ENCODE results near the gene PNKP. TPM values are rescaled to one million over a fixed set of nuclear protein-coding genes. Genes with fewer than 3 reads are reported as not detected.

PNKP gene
- total RNA-seq, 1 experiment from 2014 or later: 141 TPM

DNA sequence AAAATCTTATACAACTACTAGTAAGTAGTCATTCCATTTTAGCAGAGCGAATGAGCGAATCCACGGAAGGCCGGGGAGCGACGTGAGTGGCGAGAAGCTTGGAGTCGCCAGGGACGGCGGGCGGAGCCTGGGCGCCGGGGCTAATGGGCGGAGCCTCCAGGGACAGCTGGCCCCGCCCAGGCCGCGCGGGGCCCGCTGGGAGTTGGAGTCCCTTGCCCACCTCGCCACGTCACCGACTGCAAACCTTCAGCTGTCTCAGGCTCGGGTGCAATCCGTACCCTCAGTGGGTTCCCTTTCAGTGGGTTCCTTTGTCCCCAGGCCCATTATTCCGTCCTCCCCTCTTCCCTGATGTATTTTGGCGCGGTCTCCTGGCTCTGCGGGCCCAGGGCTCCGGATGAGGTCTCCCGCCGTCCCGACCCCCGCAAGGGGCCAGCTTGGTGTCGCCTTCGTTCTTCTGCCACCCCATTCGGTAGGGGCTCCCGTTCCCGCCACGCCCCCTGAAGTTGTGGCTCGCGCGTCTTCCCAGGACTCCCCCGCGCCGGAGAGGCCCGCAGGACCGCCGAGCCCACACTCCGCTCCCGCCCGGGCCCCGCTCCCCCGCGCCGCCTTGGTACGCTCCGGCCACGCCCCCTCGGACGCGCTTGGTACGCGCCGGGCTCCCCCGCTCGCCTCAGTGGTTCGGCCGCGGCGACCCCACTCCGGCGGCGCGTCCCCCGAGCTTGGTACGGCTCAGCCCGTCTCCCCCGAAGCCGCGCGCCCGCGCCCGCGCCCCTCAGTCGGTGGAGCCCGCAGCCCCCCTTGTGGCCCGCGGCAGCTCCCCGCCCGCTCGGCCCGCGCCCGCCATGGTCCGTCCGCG is 16.7 kb downstream of the PNKP start, which contains the start of gene PTOV1:
Gene PTOV1 (plus strand): TSS at position 673 of the 856 bp plus-strand sequence.
- Histone ChIP-seq H3K4me1 (ENCODE audit: insufficient read depth, low read length) (peaks cover 37% of the 10 kb centered on the region), H3K79me2 (ENCODE audit: low read length) (peaks cover 41% of the 10 kb centered on the region), H3K9me3 (ENCODE audit: low read length) (no peaks in the 10 kb centered on the region), H3F3A (ENCODE audit: low read length, unreplicated experiment) (no peaks in the 10 kb centered on the region), H3K36me3 (ENCODE audit: low read depth, low read length) (peaks cover 8% of the 10 kb centered on the region; the same call in 1 of the 2 replicates), H3K4me2 (ENCODE audit: low read length) (peak within 1 kb of the TSS; percentile 96), H4K20me1 (ENCODE audit: low read length) (peaks cover 29% of the 10 kb centered on the region; the same call in 1 of the 2 replicates), H3K9me2 (replicated peaks; ENCODE audit: low read length) (no peaks in the 10 kb centered on the region), H3K27ac (ENCODE audit: low read length) (peak within 1 kb of the TSS; percentile 91), H3K4me3 (ENCODE audit: low read length) (peak within 1 kb of the TSS; percentile 86), H3K9ac (ENCODE audit: low read length) (peak within 1 kb of the TSS; percentile 89), H2AFZ (ENCODE audit: low read length) (peak within 1 kb of the TSS; percentile 89), H3K27me3 (ENCODE audit: low read length) (no peaks in the 10 kb centered on the region)
- BruUV-seq (replicated peaks): no TSS peak
- intact Hi-C loops (cut with micrococcal nuclease): loop anchor here (1.0 to 5.0 kb wide), 3 partner anchors 32 to 83 kb away; partner anchors contain the start of genes AP2A1, FUZ and MED25
- TF ChIP-seq EZH2phosphoT487 (IDR thresholded peaks at IDR 0.05; ENCODE audit: borderline replicate concordance, low read length) (no peak), EZH2 (IDR thresholded peaks at IDR 0.05; ENCODE audit: low read length, unreplicated experiment) (no peak), CTCF (conservative IDR thresholded peaks at IDR 0.05; ENCODE audit: low read depth, low read length) (no peak)
- ChIA-PET CTCF (interaction anchor here (0.9 kb wide), 1 partner anchor 19 kb away, joined by 3 read pairs; no protein-coding TSS in a partner anchor), POLR2A (ENCODE audit: unreplicated experiment) (interaction anchor here (0.6 to 0.9 kb wide), 6 partner anchors 15 to 355 kb away, joined by 3 to 7 read pairs (median 3); partner anchors contain the start of genes ADM5, PNKP and RPS11)
- ATAC-seq (peak; percentile 75), DNase-seq (peak; percentile 97)

DNA sequence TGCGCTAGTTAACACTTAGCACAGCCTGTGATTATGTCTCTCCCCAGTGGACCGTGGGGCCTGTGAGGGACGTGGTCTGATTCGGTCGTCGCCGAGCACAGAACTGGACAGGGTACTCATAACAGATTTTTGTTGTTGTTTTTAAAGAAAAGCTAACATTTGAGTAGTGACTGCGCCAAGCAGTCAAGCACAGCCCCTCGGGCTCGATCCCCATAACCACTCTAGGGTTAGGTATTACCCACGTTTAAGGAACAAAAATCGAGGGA is 17.2 kb downstream of the PNKP start:
- TF ChIP-seq CTCF (conservative IDR thresholded peaks at IDR 0.05; ENCODE audit: low read depth, low read length) (no peak), EZH2phosphoT487 (IDR thresholded peaks at IDR 0.05; ENCODE audit: borderline replicate concordance, low read length) (no peak), EZH2 (IDR thresholded peaks at IDR 0.05; ENCODE audit: low read length, unreplicated experiment) (no peak)
- H4K20me1 ChIP-seq (ENCODE audit: low read length): peaks cover 25% of the 10 kb centered on the region; the same call in 1 of the 2 replicates
- H3K27ac ChIP-seq (ENCODE audit: low read length): peak overlapping the region; percentile 91; the same call in 1 of the 2 replicates
- H3K9ac ChIP-seq (ENCODE audit: low read length): peak overlapping the region; percentile 89
- peaks cover 37% of the 10 kb centered on the region for H3K4me1 ChIP-seq (ENCODE audit: insufficient read depth, low read length)
- H3K9me2 ChIP-seq (replicated peaks; ENCODE audit: low read length): no peaks in the 10 kb centered on the region
- ChIA-PET POLR2A (ENCODE audit: unreplicated experiment) (interaction anchor here (0.6 to 0.9 kb wide), 4 partner anchors 15 to 161 kb away, joined by 3 to 7 read pairs (median 3); partner anchors contain the start of genes ADM5 and PNKP), CTCF (interaction anchor here (0.9 kb wide), 1 partner anchor 19 kb away, joined by 3 read pairs; no protein-coding TSS in a partner anchor)
- DNase-seq: no peak
- peaks cover 41% of the 10 kb centered on the region for H3K79me2 ChIP-seq (ENCODE audit: low read length)
- H3F3A ChIP-seq (ENCODE audit: low read length, unreplicated experiment): no peaks in the 10 kb centered on the region
- H3K4me2 ChIP-seq (ENCODE audit: low read length): peak overlapping the region; percentile 93
- intact Hi-C loops (cut with micrococcal nuclease): loop anchor here (1.0 to 5.0 kb wide), 3 partner anchors 32 to 83 kb away; partner anchors contain the start of genes AP2A1, FUZ and MED25
- H2AFZ ChIP-seq (ENCODE audit: low read length): peak overlapping the region; percentile 89
- H3K27me3 ChIP-seq (ENCODE audit: low read length): no peaks in the 10 kb centered on the region
- BruUV-seq (replicated peaks): no TSS peak
- no peak for ATAC-seq
- peak overlapping the region; percentile 86 for H3K4me3 ChIP-seq (ENCODE audit: low read length)
- H3K36me3 ChIP-seq (ENCODE audit: low read depth, low read length): peaks cover 3% of the 10 kb centered on the region; the same call in 1 of the 2 replicates
- H3K9me3 ChIP-seq (ENCODE audit: low read length): no peaks in the 10 kb centered on the region

Measured in PC-3 (cell line).